GM12878 (cell line): Measurements from ENCODE around the gene THADA. TPM values are rescaled to one million over a fixed set of nuclear protein-coding genes. Genes with fewer than 3 reads are reported as not detected.

Experiments
- CBX5 ChIP-seq: sonication (generic); IDR thresholded peaks from 2 replicates; pipeline ENCODE4 v1.6.1; 2016; ENCODE audit warnings: low read depth, moderate library complexity, mild to moderate bottlenecking, inconsistent platforms
- CEBPB ChIP-seq, 2 experiments: fragments of 150-350 bp in 1 of 2; IDR thresholded peaks; 2 replicates each; pipeline ENCODE4 v1.6.1; 2012 to 2014; ENCODE audit warnings: low read depth in 2 of 2, low read length in 2 of 2, borderline replicate concordance in 1 of 2, inconsistent platforms in 1 of 2
- CREM ChIP-seq: IDR thresholded peaks from 2 replicates; pipeline ENCODE4 v1.6.1; 2014; ENCODE audit warnings: antibody characterized with exemption, low read depth
- MLLT1 ChIP-seq: fragments of 450-650 bp; IDR thresholded peaks from 2 replicates; pipeline ENCODE4 v1.6.1; 2016; ENCODE audit warnings: mild to moderate bottlenecking
- POLR2AphosphoS2 ChIP-seq: IDR thresholded peaks from 2 replicates; pipeline ENCODE4 v1.6.1; 2011; ENCODE audit warnings: low read depth, mild to moderate bottlenecking, low read length, improper control_type of control experiment, moderate library complexity
- SKIL ChIP-seq: fragments of 450-650 bp; IDR thresholded peaks from 2 replicates; pipeline ENCODE4 v1.6.1; 2017; ENCODE audit warnings: mild to moderate bottlenecking, low read depth, inconsistent platforms; ENCODE audit not compliant: poor library complexity, severe bottlenecking
- TCF3 ChIP-seq: IDR thresholded peaks from 2 replicates; pipeline ENCODE4 v1.6.1; 2012; ENCODE audit warnings: low read depth, mild to moderate bottlenecking, low read length, borderline replicate concordance; ENCODE audit not compliant: insufficient read depth
- ZBED1 ChIP-seq: IDR thresholded peaks from 2 replicates; pipeline ENCODE4 v1.6.1; 2016; ENCODE audit warnings: borderline replicate concordance
- ZNF592 ChIP-seq: fragments of 450-650 bp; IDR thresholded peaks from 2 replicates; pipeline ENCODE4 v1.6.1; 2017; ENCODE audit warnings: mild to moderate bottlenecking, moderate library complexity
- polyA plus RNA-seq, 11 experiments: library from polyadenylated mRNA; depleted of rRNA in 4 of 11; unstranded in 6 of 11; stranded (reverse) in 5 of 11; fragments of >200 nt; fragmentation: Nextera tagmentation in 4 of 11; fragmentation: Illumina TruSeq in 1 of 11; extraction: Ambion mirVana in 4 of 11; extraction: Trizol in 1 of 11; gene quantifications; 1 replicate in 1 of 11; 2 replicates in 10 of 11; pipeline versions ENCODE4 v1.2.1 to v1.2.3, GENCODE V29; 2011 to 2016; ENCODE audit warnings: inconsistent platforms in 2 of 11, missing spikeins in 2 of 11, low read depth in 1 of 11
- total RNA-seq, 4 experiments: library from RNA; depleted of rRNA in 3 of 4; stranded (reverse); fragments of >200 nt in 3 of 4; fragmentation: Illumina TruSeq in 1 of 4; extraction: Trizol in 1 of 4; gene quantifications; 2 replicates each; pipeline versions ENCODE4 v1.2.1 to v1.2.3, GENCODE V29; 2013 to 2021
- TF ChIP-seq, protein P1 (sequence below): IDR thresholded peaks from 2 replicates; pipeline ENCODE4 v1.6.1; 2011; ENCODE audit warnings: borderline replicate concordance, low read depth, mild to moderate bottlenecking, moderate library complexity, low read length; ENCODE audit not compliant: insufficient read depth, poor library complexity, severe bottlenecking
- TF ChIP-seq, protein P2 (sequence below): IDR thresholded peaks from 2 replicates; pipeline ENCODE4 v1.6.1; 2012; ENCODE audit warnings: low read length, inconsistent platforms

Gene THADA
- total and polyA plus RNA-seq, 10 of the 15 experiments (the other 5 are each of a cell fraction or from before 2014, with no cell fraction given), result 14.6 to 33.2 (median 23.2) TPM

- peak; percentile 79; the same call in 1 of the 2 replicates for TF ChIP-seq ZNF592
- TF ChIP-seq MLLT1, result peak; percentile 49; the same call in 1 of the 2 replicates
- TF ChIP-seq SKIL, result peak; percentile 56
- no peak for TF ChIP-seq CBX5
- TF ChIP-seq TCF3, result no peak
- TF ChIP-seq, protein P1, sequence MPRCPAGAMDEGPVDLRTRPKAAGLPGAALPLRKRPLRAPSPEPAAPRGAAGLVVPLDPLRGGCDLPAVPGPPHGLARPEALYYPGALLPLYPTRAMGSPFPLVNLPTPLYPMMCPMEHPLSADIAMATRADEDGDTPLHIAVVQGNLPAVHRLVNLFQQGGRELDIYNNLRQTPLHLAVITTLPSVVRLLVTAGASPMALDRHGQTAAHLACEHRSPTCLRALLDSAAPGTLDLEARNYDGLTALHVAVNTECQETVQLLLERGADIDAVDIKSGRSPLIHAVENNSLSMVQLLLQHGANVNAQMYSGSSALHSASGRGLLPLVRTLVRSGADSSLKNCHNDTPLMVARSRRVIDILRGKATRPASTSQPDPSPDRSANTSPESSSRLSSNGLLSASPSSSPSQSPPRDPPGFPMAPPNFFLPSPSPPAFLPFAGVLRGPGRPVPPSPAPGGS, result peak; percentile 30
- TF ChIP-seq ZBED1, result 0 out of 2 replicates have a peak, but pooled peaks have one; percentile 43
- TF ChIP-seq CREM, result peak; percentile 69; the same call in 1 of the 2 replicates
- TF ChIP-seq CEBPB (IDR thresholded peaks at IDR 0.05; ENCODE audit: borderline replicate concordance in 1 of 2, low read depth in 2 of 2, low read length in 2 of 2), result peak; percentile 49 to 70; a peak in 2 of 4 replicates
- no peak for TF ChIP-seq POLR2AphosphoS2
- TF ChIP-seq, protein P2, sequence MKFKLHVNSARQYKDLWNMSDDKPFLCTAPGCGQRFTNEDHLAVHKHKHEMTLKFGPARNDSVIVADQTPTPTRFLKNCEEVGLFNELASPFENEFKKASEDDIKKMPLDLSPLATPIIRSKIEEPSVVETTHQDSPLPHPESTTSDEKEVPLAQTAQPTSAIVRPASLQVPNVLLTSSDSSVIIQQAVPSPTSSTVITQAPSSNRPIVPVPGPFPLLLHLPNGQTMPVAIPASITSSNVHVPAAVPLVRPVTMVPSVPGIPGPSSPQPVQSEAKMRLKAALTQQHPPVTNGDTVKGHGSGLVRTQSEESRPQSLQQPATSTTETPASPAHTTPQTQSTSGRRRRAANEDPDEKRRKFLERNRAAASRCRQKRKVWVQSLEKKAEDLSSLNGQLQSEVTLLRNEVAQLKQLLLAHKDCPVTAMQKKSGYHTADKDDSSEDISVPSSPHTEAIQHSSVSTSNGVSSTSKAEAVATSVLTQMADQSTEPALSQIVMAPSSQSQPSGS, result peak; percentile 76
- TF ChIP-seq, all 136 proteins: peak for 32
These were observed 187.3 kb downstream of the THADA start (continued) for GRCh38 chr2:43408407-43409160.
